Midbrain (tissue), 1 donor: ENCODE measurements around the gene RAB9A.
"Not testable (repeated sequence)": the region's sequence is repeated elsewhere in the genome, so short reads cannot be mapped to it uniquely, and the experiment has no call there.

Experiments used
- DNase-seq: peaks from one replicate; lab custom pipeline; 2025; lab: John Stamatoyannopoulos, UW

The RAB9A gene, protein sequence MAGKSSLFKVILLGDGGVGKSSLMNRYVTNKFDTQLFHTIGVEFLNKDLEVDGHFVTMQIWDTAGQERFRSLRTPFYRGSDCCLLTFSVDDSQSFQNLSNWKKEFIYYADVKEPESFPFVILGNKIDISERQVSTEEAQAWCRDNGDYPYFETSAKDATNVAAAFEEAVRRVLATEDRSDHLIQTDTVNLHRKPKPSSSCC

DNA sequence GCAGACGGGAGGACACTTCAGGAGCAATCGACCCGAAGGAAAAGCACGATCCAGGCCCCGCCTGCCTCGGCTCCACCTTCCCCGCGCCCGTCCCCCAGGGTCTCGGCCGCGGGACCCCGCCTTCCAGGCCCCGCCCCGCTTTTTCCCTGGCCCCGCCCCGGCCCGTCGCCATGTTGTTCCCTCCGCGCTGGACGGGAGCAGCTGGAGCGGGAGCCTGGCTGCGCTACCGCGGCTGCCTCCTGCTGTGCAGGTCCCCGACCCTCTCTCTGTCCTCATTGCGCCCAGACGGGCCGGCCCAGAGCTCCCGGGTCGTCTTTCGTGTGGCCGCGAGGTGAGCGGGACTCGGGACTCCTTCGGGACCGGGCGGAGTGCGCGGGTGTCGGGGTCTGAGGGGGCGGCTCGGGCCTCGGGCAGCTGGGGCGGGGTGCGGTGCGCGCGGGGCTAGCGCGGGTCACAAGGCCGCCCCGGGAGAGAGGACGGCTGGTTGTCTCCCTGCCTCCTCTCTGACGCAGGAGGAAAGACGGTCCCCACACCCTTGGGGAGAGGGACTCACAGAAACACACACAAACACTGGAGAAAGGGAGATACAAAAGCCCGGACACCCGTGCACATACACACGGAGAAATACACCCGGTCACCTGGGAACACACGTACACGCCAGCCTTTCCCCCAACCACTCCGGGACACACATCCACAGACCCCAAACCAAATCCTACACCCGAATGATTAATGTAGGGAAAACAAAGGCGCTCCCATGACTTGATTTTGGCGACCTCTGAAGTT lies at the start of gene RAB9A:
Gene RAB9A (plus strand): TSS at position 171 of the 783 bp plus-strand sequence. CDS start 19,619 bp downstream, outside the sequence.
- DNase-seq, result peak; percentile 71

DNA sequence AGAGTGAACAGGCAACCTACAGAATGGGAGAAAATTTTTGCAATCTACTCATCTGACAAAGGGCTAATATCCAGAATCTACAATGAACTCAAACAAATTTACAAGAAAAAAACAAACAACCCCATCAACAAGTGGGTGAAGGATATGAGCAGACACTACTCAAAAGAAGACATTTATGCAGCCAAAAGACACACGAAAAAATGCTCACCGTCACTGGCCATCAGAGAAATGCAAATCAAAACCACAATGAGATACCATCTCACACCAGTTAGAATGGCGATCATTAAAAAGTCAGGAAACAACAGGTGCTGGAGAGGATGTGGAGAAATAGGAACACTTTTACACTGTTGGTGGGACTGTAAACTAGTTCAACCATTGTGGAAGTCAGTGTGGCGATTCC lies 47.2 kb upstream of the RAB9A start:
- DNase-seq, result not testable (repeated sequence)

DNA sequence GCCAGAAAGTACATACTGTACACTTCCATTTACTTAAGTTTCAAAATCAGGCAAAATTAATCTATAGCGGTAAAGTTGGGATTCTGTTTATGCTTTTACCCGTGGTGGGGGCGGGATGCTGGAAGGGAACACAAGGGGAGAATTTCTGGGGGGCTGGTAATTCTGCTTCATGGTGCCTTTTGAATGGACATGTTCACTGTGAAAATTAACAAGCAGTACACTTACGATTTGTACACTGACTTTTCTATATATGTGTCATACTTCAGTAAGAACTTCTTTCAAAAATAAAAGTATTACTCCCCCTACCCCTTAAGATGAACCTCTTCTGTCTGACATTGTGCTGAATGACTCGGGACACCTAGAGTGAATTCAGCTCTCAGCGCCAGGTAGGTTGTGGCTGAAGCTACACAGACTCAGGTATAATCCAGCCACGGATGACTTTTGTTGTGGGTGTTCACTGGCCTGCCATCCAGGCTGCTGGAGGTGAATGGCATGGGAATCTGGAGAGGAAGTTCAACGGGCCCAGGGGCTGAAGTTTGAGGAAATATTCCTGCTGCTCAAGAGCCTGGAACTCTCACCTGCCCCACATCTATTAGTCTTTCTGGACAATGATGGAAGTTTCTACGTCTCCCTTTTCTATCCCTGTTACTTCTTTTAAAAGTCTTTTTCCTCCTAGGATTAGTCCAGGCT lies 43.3 kb upstream of the RAB9A start:
- DNase-seq, result no peak

- DNase-seq, result peak; percentile 53
Observed at GRCh38 chrX:13646154-13646549, 42.8 kb upstream of the RAB9A start.

GRCh38 chrX:13647709-13648212 lies 41.2 kb upstream of the RAB9A start:
- DNase-seq, result no peak

DNA sequence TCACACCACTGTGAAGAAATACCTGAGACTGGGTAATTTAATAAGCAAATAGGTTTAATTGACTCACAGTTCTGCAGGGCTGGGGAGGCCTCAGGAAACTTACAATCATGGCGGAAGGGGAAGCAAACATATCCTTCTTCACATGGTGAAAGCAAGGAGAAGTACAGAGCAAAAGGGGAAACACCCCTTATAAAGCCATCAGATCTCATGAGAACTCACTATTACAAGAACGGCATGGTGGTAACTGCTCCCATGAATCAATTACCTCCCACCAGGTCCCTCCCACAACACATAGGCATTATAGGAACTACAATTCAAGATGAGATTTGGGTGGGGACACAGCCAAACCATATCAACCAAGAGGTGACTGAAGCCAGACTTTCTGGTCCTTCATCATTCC lies 40.6 kb upstream of the RAB9A start:
- not testable (repeated sequence) for DNase-seq

- DNase-seq, result no peak
Observed at GRCh38 chrX:13649838-13650237, 39.1 kb upstream of the RAB9A start.

GRCh38 chrX:13650318-13650717 lies 38.6 kb upstream of the RAB9A start:
- no peak for DNase-seq

GRCh38 chrX:13651150-13651549 lies 37.8 kb upstream of the RAB9A start:
- DNase-seq, result no peak

- no peak for DNase-seq
Observed at GRCh38 chrX:13652287-13652793, 36.6 kb upstream of the RAB9A start.

DNA sequence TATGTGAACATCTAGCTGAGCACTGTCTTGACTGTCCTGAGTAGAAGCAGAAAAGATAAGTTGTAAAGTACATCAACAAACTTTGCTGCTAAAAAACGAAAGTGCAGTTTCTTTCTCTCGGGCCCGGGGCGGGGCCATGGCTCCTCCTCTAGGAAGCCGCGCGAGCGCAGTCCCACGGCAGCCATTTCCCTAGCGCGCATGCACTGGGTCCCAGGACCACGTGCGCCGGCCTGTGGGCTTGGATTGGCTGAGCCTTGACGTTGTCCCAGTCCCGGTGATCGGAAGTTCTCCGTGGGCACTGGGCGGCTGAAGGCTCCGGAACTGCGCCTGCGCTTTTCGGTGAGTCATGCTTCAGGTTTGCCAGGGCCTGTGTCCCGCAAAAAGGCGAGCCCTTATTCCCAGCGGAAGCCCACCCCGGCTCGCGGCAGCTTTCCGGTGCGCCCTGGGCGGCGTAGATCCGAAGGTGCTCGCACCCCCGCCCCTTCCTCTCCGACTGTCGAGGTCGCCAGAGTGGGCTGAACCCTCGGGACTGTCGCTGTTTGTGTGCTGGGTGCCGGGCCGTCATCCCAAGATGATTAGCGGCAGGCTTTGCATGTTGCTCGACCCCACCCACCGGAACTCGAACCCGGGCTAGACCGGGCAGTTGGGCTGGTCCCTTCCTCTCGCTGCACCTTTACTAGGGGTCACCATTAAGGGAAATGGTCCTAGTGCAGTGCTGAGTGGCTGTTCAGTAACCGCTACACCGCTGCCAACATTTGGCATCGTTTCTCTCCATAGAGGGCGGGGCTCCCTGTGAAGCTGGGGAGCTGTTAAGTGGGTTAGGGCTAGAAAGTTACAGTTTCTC lies 35.9 kb upstream of the RAB9A start, which contains the start of gene TCEANC:
Gene TCEANC (plus strand): TSS at position 292 of the 844 bp plus-strand sequence. CDS start 9,368 bp downstream, outside the sequence.
- peak; percentile 96 for DNase-seq

- DNase-seq, result no peak
Observed at GRCh38 chrX:13654116-13654515, 34.8 kb upstream of the RAB9A start.

DNA sequence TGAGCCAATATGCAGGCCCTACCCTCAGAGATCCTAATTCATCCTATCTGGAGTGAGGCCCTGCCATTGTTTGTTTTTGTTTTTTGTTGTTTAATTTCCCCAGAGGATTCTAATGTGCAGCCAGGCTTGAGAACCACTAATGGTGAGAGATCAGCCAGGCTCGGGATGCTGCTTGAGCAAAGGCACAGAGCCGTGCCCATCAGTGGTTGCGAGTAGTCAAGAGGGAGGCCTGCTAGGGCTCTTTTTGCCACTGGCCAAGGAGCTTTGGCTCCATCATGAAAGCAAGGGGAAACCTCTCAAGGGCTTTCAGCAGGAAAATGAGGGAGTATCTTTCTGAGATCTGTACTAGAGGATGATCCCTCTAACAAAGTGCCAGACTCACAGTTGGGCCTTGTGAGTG lies 33.3 kb upstream of the RAB9A start:
- no peak for DNase-seq

DNA sequence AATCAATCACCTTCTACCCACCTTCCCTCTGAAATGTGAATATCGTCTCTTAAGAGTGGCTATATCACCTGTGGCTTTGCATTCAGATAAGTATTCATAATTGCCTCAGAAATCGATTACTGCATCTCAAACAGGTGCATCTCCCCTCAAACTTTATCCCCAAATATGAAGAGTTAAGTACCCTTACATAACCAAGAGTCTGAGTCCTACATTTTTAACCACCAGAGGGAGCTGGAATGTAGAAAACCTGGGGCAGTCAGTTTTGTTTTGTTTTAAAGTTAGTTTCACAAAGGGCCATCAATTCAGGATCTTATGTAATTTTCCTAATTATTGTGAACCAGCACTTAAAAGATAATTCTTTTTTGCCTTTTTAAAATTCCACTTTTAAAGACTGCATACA lies 30.3 kb upstream of the RAB9A start:
- peak; percentile 77 for DNase-seq

GRCh38 chrX:13659063-13659462 lies 29.9 kb upstream of the RAB9A start:
- DNase-seq, result no peak

DNA sequence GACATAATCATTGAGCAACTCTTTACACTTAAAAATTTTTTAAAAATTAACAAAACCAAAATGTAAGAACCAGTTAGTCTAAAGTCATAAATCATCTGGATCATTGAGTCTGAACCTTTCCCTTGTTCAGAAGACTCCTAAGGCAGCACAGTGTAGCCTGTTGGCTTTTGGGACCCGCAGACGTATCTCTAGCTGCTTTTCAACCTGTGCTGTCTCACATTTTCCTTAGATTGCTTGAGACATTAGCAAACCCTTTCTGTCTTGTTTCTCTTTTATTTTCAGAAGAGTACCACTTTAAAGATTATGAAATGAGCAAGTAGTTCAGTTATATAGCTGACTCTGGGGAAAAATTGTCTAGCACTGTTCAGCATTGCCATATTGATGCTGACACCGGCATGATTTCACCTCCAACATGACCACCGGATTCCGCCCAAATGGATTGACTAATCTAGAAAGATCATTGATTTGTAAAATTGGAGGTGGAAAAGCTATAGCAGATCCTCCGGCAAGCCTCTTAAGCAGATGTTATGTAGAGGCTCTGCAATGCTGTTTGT lies 27.1 kb upstream of the RAB9A start:
- DNase-seq, result no peak

GRCh38 chrX:13662355-13662791 lies 26.6 kb upstream of the RAB9A start:
- DNase-seq, result no peak

DNA sequence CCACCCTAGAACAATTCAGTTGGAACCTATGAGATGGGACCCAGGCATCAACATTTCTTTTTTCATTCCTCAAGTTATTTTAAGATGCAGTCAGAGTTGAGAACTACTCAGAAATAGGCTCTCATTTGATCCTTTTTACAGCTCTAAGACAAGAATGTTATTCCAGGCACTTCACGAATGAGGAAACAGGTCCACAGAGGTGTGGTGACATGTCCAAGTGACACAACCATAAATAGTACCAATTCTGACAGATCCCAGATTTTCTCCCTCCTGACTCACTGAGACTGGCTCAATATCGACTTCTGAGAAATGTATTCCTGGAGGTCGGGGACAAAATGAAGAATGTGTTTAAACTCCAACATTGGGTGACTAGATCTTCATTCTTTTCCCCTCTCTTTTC lies 24.9 kb upstream of the RAB9A start:
- DNase-seq, result no peak

DNA sequence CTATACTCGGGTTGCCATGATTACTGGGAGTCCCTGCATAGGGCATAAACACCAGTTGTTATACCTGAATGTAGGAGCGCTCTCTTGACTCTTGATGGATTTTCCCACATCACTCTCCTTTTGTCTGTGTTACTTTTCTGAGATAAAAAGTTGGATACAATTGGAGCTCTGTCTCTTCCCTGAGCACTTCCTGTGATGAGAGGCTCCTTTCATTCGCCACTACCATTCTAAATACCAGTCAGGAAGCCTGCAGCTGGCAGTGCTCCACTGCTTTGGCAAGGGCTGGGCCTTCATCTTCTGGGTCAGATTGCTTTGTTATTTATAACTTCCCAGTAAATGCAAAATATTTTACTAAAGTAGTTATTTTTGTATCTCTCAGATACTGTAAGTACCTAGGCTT lies 22.1 kb upstream of the RAB9A start:
- peak; percentile 49 for DNase-seq

- DNase-seq, result no peak
Observed at GRCh38 chrX:13667919-13668318, 21.0 kb upstream of the RAB9A start.

DNA sequence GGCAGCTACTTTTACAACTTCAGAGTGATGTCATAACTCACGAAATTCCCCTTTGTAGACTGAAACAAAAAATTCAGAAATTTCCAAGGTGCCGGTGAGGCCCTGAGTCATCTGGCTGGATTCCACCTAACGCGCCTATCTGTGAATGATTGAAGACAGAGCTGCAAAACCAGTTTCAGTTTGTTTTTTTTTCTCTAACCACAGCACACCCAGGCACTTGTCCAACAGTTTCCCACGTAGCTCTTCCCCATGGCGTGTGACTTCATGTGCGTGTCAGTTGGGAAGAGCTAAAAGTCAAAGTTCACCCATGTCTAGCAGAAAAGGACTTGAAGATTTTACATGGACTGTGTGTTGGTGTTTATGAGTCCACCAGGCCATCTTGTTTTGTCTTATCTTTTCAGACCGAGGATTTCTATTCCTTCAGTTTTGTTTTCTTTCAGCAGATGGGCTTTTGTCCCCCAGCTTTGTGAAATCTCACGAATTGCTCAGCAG lies 19.6 kb upstream of the RAB9A start:
- DNase-seq, result no peak
